HG03439 (cell line): Measurements from ENCODE around the gene OGT.
A peak's percentile ranks its signal among the peaks of the same experiment; 100 is the strongest.
"Not testable (repeated sequence)": the region's sequence is repeated elsewhere in the genome, so short reads cannot be mapped to it uniquely, and the experiment has no call there.

Experiments
- ATAC-seq: cut with Tn5 transposase; IDR thresholded peaks from one replicate; pipeline ENCODE4 v1.9.1; 2021; ENCODE audit warnings: mild to moderate bottlenecking, moderate library complexity; ENCODE audit not compliant: unreplicated experiment

The OGT gene

DNA sequence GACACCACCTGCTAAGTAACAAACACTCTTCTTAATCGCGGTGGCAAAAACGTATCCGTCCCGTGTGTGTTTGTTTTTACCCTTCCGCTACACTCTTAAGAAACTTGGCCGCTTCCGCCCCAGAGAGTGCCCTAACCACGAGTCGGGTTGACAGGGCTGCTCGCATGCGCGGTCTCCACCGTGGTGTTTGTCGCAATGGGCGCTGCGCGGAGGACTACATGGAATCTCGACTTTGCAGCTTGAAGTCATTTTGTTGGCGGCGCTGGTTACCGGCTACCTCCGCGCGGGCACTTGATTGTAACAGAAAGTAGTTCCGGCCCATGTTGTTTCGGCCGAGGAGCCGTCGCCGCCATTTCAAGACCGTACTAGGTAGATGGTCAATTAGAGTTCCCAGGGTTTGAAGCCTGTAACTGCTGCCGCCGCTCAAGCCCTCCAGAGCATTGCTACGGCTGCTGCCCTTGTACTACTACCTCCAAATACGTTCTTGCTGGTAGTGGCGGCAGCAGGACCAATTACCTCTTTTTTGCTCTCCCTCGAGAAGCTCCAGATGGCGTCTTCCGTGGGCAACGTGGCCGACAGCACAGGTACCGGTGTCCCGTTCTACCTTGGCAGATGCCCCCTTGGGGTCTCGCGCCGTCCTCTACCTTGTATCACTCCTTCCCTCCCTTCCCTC, at the start of gene OGT:
Gene OGT, plus strand, starts transcription at position 352 of the 673 bp plus-strand sequence. Its CDS starts 196 bp downstream, at position 548.
- peak; percentile 83 for ATAC-seq

DNA sequence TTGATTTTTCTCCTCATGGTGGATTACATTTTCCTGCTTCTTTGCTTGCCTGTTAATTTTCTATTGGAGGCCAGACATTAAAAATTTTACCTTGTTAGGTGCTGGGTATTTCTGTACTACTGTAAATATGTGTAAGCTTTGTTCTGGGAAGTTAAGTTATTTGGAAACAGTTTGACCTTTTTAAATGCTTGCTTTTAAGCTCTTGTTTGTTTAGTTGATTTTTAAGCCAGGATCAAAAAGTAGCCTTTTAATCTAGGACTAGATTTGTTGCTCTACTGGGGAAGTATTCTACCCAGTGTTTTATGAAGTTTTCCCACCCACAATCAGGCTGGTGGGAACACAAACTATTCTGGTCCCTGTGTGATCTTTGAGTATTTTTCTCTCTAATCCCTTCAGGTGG, 45.1 kb upstream of the OGT start:
- ATAC-seq: no peak

DNA sequence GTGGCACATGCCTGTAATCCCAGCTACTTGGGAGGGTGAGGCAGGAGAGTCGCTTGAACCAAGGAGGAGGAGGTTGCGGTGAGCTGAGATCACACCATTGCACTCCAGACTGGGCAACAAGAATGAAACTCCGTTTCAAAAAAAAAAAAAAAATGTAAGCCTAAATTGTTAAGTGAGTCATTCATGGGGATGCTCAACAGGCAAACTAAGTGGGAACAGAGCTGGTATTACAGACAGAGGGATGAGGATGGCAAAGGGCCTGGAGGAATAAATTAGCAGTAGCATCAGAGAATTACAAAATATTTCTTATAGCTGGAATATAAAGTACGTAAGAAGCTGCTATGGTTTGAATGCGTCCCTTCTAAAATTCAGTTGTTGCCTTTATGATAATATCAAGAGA, 43.4 kb upstream of the OGT start:
- ATAC-seq: no peak

DNA sequence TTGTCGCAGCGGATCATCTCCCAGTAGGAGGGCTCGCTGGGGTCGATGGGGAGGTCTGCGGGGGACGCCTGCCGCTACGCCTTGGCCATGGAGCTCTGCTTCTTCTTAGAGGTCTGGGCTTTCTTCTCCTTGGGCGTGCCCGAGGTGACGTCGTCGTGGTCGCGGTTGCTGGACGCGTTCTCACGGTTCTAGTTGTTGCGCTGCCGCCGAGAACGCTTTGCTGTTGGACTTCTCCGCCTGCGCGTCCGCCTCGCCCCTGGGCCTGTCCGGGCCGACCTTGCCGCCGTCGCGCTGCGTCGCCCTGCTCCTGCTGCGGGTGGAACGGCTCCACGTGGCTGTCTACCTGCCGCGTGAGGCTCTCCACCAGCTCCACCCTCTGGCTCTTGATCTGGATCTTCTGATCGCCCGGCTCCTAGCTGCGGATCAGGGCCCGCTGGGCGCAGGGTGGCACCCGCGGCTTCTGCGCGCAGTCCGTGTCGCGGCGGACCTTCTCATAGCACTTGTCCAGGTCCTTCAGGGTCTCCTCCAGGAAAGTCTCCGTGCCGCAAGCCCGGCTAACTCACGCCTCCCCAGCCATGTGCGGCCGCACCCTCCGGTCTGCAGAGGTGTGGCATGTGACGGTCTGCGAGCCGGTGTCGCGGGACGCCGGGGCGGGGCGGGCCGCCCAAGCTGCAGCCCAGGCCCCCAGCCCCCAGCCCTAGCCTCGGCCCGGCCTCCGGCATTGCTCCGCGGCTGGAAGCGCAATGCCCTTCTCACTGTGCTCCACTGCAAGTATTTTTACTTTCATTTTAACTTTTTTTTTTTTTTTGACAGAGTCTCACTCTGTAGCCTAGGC, 40.5 kb upstream of the OGT start:
- ATAC-seq: peak; percentile 48

DNA sequence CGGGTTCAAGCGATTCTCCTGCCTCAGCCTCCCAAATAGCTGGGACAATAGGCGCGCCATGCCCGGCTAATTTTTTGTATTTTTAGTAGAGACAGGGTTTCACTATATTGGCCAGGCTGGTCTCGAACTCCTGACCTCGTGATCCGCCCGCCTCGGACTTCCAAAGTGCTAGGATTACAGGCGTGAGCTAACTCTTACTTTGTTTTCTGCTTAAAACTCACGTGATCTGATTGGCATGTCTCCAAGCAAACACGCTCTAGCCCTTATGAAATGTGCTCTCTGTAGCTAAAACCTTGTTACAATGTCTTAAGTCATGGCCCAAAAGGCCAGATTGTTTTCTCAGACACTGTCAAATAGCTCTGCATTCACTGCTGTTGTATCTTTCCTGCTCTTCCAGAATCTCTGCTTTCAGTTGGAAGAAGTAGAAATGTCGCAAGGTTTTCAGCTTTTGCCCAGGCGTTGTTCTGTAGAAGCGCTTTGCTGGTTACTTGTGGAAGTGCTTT, 39.7 kb upstream of the OGT start:
- ATAC-seq: no peak

DNA sequence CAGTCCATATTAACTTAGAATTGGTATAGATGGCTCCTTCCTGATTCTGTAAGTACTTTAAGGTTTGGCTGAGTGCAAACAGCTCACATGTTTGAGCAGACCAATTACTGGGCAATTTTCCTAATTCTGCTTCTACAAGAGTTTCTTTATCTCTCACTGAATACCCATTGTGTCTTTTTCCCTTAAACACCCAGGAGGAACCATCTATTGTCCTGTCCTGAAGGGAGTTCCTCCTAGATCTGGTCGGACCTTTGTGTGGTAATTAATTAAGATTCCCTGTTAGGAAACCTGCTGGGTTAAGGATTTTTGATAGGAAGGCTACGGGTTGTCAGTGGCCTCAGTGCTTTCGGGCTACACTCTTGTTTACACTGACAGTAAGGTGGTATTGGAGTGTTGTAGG, 36.9 kb upstream of the OGT start:
- not testable (repeated sequence) for ATAC-seq

DNA sequence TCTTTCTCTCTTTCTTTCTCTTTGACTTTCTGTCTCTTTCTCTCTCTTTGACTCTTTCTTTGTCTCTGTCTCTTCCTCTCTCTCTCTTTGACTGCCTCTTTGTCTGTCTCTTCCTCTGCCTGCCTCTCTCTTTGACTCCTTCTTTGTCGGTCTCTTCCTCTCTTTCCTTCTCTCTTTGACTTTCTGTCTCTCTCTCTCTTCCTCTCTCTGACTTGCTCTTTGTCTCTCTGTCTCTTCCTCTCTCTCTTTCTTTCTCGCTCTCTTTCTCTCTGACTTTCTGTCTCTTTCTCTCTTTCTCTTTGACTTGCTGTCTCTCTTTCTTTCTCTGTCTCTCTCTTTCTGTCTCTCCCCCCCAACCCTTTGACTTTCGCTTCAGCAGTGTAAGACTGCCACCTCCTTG, 36.4 kb upstream of the OGT start:
- no peak for ATAC-seq

DNA sequence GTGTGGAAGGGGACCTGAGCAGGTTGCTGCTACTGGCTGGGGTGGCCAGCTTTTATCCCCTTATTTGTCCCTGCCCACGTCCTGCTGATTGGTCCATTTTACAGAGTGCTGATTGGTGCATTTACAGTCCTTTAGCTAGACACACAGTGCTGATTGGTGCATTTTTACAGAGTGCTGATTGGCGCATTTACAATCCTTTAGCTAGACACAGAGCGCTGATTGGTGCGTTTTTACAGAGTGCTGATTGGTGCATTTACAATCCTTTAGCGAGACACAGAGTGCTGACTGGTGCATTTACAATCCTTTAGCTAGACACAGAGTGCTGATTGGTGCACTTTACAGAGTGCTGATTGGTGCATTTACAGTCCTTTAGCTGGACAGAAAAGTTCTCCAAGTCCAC, 30.8 kb upstream of the OGT start:
- not testable (repeated sequence) for ATAC-seq

DNA sequence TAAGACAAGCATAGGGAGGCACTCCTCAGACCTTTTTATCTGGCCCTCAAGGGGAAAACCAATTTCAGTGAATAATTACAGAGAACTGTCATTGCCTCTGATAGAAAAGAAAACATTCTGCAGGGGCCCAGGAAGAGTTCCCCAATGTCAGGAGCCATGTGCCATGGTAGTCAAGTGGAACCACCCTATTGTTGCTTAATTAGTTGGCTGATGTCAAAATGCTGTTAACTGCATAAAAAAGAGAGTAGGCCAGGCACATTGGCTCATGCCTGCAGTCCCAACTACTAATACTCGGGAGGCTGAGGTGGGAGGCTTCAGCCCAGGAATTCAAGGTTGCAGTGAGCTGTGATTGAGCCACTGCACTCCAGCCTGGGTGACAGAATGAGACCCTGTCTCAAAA, 28.6 kb upstream of the OGT start:
- no peak for ATAC-seq

DNA sequence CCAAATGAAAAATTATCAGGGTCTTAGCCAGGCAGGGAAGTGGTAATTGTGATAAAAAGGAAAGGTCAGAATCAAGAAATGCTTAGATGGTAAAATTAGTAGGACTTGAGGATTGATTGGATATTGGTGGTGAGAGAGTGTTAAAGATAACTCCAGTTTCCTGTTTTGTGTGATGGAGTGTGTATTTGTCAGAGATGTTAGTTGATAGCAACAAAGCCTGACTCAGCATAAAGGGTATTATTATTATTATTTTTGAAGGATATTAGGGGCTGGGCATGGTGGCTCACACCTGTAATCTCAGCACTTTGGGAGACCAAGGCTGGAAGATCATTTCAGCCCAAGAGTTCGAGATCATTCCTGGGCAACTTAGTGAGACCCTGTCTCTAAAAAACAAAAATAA, 23.6 kb upstream of the OGT start:
- ATAC-seq: no peak

DNA sequence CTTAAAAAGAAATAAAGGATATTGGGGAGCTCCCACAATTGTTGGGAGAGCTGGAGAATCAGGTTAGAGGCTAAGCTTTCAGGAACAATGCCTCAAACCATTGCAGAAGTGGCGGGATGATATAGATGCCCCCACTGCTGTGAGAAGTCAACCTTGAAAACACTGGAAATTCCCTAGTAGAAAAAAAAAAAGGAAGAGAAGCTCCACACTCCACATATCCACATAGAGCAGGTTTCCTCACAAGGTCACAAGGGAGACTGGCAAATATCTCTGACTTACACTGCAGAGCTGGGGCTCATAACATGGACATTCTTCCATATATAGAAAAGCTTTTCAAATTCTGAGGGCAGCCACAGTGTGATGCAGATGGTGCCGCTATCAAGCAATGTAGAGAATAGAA, 22.7 kb upstream of the OGT start:
- ATAC-seq: no peak

DNA sequence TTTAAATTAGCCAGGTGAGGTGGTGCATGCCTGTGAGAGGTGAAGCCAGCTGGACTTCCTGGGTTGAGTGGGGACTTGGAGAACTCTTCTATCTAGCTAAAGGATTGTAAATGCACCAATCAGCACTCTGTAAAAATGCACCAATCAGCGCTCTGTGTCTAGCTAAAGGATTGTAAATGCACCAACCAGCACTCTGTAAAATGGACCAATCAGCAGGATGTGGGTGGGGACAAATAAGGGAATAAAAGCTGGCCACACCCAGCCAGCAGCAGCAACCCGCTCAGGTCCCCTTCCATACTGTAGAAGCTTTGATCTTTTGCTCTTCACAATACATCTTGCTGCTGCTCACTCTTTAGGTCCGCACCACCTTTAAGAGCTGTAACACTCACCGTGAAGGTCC, 19.2 kb upstream of the OGT start:
- not testable (repeated sequence) for ATAC-seq

DNA sequence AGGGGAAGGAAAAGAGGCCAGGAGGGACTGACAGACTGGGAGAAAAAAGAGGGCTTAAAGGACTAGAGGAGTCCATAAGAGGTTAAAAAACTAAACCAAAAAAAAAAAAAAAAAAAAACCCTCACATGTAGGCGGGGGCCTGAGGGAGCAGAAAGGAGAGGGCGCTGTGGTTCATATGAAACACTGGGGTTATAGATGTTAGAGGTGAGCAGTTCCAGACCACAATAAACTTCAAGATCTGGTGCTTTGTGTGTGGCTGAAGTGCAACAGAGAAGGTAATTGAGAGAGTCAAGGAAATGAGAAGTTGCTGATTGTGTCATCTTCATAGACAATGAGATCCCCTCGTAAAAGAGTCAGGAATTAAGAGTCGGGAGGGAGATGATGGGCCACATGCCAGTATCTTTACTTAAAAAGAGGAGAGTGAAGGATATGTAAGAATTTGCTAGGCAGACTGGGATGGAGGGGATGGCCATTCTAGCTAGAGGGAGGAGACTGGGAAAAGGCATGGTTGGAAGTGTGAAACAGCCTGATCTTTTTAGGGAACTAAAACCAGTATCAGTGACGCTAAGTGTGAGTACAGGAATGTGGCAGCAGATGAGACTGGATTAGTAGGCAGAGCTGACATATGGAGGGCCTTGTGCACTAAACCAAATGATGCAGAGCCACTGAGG, 18.4 kb upstream of the OGT start:
- no peak for ATAC-seq

DNA sequence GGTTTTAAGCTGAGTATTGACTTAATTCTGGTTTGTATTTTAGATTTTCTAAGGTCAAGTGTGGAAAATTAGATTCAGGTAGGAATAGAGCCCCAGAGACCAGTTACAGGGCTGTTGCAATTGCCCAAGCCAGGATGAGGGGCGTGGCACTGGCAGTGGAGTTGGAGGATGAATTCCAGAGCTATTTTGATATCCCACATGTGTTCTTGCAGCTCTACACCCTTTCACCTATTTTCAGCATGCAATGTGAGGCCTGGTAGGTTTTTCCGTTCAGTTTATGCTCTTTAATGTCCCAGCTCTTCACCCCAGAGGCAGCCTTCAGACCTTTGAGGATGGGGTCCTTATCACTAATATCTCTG, 17.9 kb upstream of the OGT start:
- no peak for ATAC-seq

DNA sequence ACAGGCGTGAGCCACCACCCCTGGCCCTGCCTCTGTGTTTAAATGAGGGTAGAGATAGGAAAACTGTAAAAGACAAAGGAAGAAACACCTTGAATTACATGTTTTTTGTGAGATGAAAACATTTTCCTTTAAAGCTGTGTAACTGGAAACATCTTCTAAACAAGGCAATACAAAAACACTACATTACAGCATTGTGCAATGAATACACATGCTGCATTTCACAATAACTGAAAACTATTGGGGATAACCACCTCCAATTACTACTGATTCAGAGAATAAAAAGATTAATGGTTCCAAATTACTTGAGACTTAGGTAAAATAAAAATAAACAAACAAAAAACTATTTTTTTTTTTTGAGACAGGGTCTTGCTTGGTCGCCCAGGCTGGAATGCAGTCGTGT, 7.6 kb upstream of the OGT start:
- no peak for ATAC-seq

DNA sequence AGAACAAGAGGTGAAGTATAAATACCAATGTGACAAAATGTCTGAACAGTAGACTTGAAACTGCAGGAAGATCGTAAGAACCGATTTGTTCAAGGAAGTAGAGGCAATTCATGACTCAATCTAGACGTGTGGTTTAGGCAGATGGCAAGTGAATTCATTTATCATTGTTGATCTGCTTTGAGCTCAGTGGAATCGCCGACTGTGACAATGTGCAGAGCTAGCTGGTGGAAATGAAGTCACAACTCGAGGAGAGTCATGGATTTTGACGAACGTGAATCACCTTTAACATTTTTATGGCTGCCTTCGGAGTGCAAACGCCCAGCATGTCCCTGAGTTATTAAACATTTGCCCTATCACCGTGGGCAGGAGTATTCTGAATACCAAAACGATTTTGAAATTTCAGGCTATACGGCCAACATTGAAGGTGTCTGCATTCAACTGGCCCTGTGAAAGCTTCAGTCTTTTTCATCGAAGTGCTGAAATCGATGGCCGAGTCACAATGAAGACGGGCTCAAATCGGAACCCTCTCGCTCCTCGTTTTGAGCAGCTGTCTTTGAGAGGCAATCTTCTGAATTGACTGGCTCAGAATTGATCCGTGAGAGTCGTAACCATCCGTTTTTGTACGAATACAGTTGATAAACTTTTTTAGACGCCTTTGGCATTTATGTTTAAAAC, 689 bp upstream of the OGT start:
- ATAC-seq: no peak

DNA sequence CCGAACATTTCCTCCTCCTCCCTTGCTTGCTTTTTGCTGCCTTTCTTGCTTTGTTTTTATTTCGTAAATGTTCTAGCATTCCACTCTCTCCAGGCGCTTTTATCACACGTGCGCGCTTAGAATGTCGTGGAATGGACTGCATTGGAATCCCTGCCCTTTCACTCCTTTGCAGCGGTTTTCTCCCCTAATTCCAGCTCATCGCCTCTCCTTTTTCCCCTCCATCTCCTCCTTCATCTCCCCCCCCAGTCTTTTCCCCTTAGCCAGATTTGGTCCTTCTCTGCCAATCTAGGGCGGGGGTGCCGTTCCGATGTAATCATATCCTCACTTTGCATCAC, 579 bp downstream of the OGT start:
- no peak for ATAC-seq

DNA sequence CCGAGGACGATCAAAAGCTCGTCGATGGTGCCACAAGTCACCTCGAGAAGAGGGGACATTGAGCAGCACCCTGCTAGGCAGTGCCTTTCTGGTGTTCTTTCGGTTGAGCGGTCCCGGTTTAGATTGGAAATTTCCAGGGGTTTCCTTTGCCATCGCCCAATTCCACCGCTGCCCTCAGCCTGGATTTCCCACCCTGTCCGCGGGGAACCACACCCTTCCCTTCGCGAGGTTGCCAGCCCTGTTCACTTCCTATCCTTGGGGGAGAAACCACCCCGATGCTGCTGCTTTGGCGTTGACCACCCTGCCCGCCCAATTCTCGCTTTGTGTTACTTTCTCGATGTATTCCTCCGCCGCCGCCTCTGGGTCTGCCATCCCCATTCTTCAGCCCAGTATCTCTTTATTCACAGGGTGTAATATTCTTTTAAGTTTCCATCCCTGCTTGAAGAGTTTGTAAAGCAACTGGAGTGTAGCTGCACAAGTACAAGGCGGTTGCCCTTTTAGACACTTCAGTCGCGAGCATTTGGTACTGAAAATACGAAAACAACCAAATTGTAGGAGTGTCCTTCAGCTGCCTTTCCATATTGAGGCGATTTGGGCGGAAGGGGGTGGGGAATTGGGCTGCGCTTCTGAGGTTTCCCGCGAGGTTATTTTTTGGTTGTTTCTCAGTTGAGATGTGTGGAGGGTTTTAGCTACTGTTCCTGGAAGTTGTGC, 1.1 kb downstream of the OGT start:
- ATAC-seq: no peak

DNA sequence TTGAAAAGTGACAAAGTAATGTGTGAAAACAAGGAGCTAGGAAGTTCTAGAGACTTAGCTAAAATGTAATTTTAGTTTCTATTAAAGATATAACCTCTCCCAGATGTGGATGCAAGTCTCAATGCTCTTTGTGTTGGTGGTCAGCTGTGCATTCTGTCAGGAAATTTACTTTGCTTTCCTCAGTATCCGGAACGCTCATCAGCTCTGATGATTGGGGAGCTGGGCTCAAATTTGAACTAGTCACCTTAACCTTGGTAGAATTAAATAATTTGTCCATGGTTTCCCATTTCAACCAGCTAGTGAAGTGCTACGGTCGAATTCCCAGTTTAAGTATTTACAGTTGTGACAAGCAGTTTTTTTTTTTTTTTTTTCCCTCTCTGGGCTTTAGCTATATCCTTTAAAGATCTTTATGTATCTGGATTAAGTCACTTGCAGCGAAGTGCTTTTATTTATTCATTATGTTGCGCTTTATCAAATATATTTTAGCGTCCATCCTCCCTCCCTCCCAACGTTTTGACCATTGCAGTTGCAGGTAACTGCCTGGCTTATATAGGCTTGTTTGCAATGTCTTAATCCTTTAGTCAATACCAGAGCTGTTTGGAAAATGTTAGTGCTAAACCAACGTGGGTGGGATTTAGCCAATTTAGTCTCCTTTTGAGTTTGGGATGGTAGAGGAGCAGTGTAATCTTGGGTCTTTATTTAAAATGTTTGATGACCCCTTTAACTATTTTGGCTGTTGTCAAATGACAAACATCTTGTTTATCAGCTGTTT, 2.1 kb downstream of the OGT start:
- no peak for ATAC-seq

DNA sequence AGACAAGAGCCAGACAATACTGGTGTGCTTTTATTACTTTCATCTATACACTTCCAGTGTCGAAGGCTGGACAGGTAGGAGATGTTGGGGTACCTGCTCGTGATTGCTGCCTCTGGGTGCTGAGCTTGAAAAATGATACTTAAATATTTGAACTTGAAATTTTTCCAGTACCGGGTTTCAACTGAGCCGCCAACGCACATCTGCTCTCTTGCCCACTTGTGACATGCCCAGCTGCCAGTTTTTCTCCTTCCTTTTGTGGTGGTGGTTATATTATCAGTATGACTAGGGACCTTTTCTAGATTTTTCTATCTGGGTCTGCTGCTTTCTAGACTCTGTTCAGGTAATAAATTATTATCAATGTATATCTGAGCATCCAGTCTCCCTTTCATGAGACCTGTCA, 3.4 kb downstream of the OGT start:
- ATAC-seq: no peak
